GM18907 (cell line): Measurements from ENCODE around the gene GPRIN1.
"Not testable (repeated sequence)": the region's sequence is repeated elsewhere in the genome, so short reads cannot be mapped to it uniquely, and the experiment has no call there.

Experiments used
- ATAC-seq: cut with Tn5 transposase; IDR thresholded peaks from one replicate; pipeline ENCODE4 v1.9.1; 2021; ENCODE audit warnings: mild to moderate bottlenecking, moderate library complexity; ENCODE audit not compliant: unreplicated experiment

Gene GPRIN1

GRCh38 chr5:176575488-176576422, 34.2 kb downstream of the GPRIN1 start:
- no peak for ATAC-seq

GRCh38 chr5:176575066-176575465, 34.9 kb downstream of the GPRIN1 start:
- no peak for ATAC-seq

DNA sequence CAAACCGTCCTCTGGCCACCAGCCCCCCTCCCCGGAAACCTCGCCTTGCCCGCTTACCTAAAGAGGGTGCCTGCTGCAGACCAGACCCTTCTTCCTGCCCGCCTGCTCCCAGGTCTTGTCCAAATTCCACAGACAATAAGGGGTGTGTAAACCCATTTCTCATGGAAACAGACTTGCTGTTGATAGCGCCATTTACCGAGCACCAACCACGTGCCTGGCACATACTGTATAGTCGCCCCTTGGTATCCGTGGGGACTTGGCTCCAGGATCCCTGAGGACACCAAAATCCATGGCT, 35.7 kb downstream of the GPRIN1 start:
- no peak for ATAC-seq

DNA sequence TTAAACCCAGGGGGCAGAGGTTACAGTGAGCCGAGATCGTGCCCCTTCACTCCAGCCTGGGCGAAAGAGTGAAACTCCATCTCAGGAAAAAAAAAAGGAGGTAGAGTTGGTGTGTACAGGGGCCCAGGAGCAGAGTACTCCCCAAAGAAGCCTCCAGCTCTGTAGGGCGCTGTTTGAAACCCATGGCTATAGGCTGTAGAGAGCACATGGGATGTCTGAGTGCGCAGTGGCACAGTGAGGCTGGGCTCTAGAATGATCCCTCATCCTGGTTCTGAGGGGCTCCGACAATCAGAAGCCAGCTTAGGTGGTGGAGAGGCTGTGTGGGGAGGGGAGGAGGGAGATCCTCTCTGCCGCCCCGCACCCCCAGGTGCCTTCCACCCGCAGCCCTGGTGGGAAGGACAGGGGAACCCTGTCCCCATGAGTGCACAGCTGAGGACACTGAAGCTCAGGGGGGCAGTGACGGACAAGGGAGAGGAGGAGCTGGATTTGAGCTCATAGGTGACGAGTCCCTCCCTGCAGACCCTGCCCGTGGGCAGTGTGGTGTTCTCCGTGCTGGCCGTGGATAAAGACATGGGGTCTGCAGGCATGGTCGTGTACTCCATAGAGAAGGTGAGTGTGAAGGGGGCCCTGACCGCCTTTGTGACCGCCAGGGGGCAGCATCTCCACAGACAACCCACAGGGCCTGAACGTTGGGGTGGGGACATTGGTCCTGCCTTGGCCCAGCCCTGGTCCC, 36.2 kb downstream of the GPRIN1 start:
- peak; percentile 56 for ATAC-seq

DNA sequence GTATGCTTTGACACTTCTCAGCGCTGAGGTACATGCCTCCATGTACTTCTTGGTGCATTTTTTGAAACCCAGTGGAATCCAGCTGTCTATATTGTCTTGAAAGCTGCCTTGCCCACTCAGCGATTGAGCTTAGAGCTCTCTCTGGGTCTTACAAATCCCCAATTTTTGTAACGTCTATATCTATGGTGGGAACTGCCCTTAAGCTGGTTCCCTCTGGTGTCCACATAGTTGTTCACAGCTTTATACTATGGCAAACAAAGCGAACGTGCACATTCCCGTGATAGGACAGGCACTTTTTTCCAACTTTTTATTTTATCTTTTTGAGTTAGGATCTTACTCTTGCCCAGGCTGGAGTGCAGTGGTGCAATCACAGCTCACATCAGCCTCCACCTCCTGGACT, 39.9 kb downstream of the GPRIN1 start:
- no peak for ATAC-seq

GRCh38 chr5:176568657-176569056, 41.3 kb downstream of the GPRIN1 start:
- ATAC-seq, result no peak

DNA sequence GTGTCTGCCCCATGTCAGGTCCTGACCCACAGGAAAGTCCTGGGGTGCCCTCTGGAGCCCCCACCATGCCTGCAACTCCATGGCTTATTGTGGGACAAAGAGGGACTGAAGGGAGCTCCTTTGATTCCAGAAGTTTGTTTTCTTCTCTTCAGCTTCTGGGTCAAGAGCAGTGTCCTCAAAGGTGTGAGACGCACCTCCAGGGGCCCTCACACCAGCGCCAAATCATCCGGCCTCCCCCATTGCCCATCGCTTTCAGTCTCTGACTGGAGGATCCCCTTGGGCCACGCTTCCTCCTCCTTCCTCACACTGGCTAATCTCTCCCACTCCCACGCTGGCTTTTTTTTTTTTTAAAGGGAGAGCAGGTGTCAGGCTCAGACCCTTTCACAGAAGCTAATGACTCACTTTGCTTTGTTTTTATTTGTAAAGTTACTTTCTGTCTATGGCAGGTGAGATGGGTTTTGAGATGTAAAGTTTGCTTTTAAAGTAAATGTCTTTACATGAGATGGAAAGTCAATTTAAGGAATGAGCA, 44.1 kb downstream of the GPRIN1 start:
- ATAC-seq, result no peak

- no peak for ATAC-seq
Measured at GRCh38 chr5:176564002-176564401, 46.0 kb downstream of the GPRIN1 start.

DNA sequence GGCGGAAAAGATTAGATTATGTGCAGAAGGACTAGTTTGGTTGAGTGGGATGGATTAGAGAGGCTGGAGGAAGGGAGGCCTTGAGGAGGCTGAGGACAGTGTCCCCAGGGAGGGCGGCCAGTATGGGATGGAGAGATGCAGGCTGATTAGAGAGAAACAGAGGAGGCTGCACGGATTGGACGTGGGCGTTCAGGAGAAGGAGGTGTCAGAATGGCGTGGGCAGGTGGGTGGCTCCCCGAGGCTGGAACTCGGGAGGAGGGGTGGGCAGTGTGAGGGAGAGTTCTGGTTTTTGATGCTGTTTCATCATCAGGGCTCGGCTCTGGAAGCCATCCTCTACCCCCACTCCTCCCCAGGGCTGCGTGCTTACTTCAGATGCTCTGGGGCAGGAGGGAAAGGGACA, 47.8 kb downstream of the GPRIN1 start:
- ATAC-seq, result no peak

DNA sequence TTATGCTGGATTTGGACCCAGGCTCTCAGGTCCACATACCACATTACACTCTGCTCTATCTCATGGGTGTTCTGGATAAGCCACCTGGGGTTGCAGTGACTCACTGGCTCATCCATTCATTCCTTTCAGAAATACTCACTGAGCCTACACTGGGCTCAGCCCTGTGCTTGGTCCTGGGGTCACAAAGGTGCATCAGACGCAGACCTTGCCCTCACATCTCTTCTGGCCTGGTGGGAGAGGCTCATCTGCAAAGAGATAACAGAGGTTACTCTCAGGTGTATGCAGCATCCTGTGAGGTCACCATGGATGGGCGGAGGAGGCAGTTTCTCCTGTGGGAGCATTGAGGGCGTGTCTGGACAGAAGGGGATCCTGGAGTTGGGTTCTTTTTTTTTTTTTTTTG, 48.7 kb downstream of the GPRIN1 start:
- ATAC-seq, result no peak

GRCh38 chr5:176560364-176560763, 49.6 kb downstream of the GPRIN1 start:
- no peak for ATAC-seq

DNA sequence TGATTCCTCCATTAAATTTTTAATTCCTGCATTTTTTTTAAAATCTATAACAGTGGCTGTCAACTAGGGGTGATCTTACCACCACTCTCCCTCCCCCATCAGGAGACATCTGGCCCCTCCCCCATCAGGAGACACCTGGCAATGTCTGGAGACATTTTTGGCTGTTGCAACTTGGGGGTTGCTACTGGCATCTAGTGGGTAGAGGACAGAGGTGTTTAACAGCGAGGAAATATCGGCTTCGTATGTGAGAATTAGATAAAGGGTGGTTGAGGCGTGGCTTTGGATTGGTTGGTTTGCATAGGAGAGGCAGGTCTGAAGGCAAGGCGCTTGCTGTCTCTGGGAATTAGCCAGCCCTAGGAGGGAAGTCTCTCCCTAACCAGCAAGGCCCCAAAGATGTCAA, 50.3 kb downstream of the GPRIN1 start:
- no peak for ATAC-seq

- no peak for ATAC-seq
Measured at GRCh38 chr5:176557846-176558245, 52.1 kb downstream of the GPRIN1 start.

DNA sequence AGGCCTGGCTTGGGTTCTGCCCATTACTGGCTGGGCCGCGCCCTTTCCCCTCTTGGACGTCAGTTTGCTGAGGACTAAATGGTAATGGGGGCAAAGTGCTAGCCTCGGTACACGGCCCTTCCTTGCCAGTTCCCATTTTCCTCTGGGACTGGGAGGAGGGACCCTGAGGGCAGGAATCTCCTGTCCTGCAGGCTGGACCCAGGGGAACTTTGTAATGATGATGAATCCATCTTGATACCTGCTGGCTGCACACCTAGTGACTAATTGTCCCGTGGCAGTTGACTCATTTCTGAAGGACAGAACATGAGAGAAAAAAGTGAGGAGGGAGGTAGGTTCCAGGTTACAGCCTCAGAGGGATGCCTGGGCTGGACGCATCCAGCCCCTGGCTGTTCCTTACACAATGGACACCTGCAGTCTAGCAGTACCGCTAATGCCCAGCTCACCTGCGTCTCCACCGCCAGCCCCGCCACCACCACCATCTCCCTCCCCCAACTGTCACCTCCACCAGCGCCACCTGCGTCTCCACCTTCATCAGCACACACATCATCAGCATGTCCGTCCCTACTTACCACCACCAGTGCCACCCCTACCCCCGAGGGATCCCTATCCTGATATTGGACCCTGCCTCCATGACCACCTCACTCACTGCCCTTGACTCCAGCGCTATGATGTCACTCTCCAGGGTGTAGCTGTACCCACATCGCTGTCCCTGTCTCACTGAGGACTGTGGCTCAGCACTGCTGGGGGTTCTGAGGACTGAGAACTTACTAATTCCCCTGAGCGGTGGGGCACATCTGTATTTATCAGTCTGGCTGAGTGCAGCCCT, 56.5 kb downstream of the GPRIN1 start:
- no peak for ATAC-seq

- ATAC-seq, result no peak
Measured at GRCh38 chr5:176552332-176552869, 57.6 kb downstream of the GPRIN1 start.

DNA sequence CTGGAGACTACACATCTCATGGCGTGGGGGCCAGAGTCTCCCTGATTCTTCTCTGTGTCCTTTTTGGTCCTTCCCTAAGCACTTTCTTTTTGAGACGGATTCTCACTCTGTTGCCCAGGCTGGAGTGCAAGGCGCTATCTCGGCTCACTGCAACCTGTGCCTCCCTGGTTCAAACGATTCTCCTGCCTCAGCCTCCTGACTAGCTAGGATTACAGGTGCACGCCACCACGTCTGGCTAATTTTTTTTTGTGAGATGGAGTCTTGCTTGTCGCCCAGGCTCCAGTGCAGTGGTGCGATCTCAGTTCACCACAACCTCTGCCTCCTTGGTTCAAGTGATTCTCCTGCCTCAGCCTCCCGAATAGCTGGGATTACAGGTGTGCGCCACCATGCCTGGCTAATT, 59.0 kb downstream of the GPRIN1 start:
- not testable (repeated sequence) for ATAC-seq

GRCh38 chr5:176550275-176550831, 59.6 kb downstream of the GPRIN1 start:
- no peak for ATAC-seq

- no peak for ATAC-seq
Measured at GRCh38 chr5:176549871-176550270, 60.1 kb downstream of the GPRIN1 start.

GRCh38 chr5:176548967-176549444, 61.0 kb downstream of the GPRIN1 start, which contains the start of gene CDHR2:
Gene CDHR2 (plus strand): TSS chr5:176549342. CDS start chr5:176565353, 16,011 bp downstream.
- ATAC-seq, result no peak

DNA sequence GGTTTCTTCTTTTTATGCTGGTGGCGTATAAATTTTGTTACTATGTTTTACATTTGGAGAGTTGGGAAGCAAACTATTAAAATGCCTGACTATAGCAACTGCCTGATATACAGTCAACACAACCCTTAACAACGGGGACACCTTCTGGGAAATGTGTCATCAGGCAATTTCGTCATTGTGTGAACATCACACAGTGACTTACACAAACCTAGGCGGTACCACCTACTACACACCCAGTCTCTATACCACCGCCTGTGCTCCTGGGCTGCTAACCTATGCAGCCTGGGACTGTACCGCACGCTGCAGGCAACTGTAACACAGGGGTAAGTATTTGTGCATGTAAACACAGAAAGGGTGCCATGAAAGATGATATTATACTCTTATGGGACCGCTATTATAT, 62.2 kb downstream of the GPRIN1 start:
- no peak for ATAC-seq
